ENCODE data around the gene PROKR1. TPM values are rescaled to one million over a fixed set of nuclear protein-coding genes. Genes with fewer than 3 reads are reported as not detected.

The PROKR1 gene
- total RNA-seq, 1 experiment from 2014 or later: not detected

- POLR2A ChIA-PET: no interaction called here
- no peak overlapping the region for H3K4me2 ChIP-seq (ENCODE audit: low read length)
- BruUV-seq (replicated peaks): no TSS peak
Measured at GRCh38 chr2:68653538-68653982, 10.2 kb downstream of the PROKR1 start.

DNA sequence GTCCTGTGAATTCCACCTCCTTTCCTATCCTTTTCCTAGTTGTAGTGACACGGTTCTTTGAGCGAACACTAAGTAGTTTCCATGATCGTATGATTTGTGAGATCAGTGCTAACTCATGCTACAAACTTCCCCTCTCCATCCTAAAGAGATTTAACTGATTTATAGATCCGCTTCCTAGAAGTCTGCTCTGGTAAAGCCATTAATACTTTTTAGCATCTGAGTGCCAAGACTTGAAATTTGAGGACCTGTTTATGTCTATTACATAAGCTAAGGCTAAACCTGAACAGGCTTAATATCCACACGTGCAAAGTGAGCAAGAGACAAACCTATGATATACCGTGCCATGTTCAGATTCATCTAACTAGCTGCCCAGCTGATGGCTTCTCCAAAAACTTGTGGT lies 14.9 kb downstream of the PROKR1 start:
- H4K20me1 ChIP-seq (ENCODE audit: insufficient read depth): no peaks in the 10 kb centered on the region
- intact Hi-C loops (cut with micrococcal nuclease): no loop called here
- no peaks in the 10 kb centered on the region for H3K9me2 ChIP-seq (ENCODE audit: insufficient read depth)
- no peaks in the 10 kb centered on the region for H3K4me1 ChIP-seq (ENCODE audit: control insufficient read depth in 1 of 2, insufficient read depth in 2 of 2, low read length in 2 of 2)
- ATAC-seq (no peak), DNase-seq (ENCODE audit: low read depth, low spot score) (no peak)
- no peak overlapping the region for H3K27ac ChIP-seq (ENCODE audit: low read depth, low read length)
- no peak overlapping the region for H3K4me2 ChIP-seq (ENCODE audit: low read length)
- no peaks in the 10 kb centered on the region for H3K9me3 ChIP-seq (ENCODE audit: control insufficient read depth in 1 of 2, insufficient read depth in 1 of 2, low read depth in 1 of 2, low read length in 2 of 2)
- H3K4me3 ChIP-seq (replicated peaks in 1 of 2; ENCODE audit: low read depth in 1 of 2, low read length in 2 of 2): no peak overlapping the region
- H3K79me2 ChIP-seq (ENCODE audit: insufficient read depth, low read length): no peaks in the 10 kb centered on the region
- H3K27me3 ChIP-seq (ENCODE audit: insufficient read depth, low read length): peaks cover 10% of the 10 kb centered on the region; the same call in 1 of the 2 replicates
- BruUV-seq (replicated peaks): no TSS peak
- ChIA-PET CTCF (interaction anchor here (2.3 kb wide), 1 partner anchor 170 kb away, joined by 5 read pairs; no protein-coding TSS in a partner anchor), POLR2A (no interaction called here), RAD21 (ENCODE audit: low non-redundant PET in 1 of 2, low total read pairs in 2 of 2, uncharacterized antibody in 2 of 2, unreplicated experiment in 2 of 2) (no interaction called here)
- H2AFZ ChIP-seq (ENCODE audit: low read depth, low read length, poor library complexity, severe bottlenecking): no peak overlapping the region
- H3K9ac ChIP-seq (ENCODE audit: low read length): no peak overlapping the region
- no peaks in the 10 kb centered on the region for H3K36me3 ChIP-seq (ENCODE audit: control insufficient read depth in 1 of 2, insufficient read depth in 2 of 2, low read length in 2 of 2)
- TF ChIP-seq, protein P1, sequence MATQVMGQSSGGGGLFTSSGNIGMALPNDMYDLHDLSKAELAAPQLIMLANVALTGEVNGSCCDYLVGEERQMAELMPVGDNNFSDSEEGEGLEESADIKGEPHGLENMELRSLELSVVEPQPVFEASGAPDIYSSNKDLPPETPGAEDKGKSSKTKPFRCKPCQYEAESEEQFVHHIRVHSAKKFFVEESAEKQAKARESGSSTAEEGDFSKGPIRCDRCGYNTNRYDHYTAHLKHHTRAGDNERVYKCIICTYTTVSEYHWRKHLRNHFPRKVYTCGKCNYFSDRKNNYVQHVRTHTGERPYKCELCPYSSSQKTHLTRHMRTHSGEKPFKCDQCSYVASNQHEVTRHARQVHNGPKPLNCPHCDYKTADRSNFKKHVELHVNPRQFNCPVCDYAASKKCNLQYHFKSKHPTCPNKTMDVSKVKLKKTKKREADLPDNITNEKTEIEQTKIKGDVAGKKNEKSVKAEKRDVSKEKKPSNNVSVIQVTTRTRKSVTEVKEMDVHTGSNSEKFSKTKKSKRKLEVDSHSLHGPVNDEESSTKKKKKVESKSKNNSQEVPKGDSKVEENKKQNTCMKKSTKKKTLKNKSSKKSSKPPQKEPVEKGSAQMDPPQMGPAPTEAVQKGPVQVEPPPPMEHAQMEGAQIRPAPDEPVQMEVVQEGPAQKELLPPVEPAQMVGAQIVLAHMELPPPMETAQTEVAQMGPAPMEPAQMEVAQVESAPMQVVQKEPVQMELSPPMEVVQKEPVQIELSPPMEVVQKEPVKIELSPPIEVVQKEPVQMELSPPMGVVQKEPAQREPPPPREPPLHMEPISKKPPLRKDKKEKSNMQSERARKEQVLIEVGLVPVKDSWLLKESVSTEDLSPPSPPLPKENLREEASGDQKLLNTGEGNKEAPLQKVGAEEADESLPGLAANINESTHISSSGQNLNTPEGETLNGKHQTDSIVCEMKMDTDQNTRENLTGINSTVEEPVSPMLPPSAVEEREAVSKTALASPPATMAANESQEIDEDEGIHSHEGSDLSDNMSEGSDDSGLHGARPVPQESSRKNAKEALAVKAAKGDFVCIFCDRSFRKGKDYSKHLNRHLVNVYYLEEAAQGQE (IDR thresholded peaks at IDR 0.05; ENCODE audit: low read depth): no peak
- TF ChIP-seq, protein P2, sequence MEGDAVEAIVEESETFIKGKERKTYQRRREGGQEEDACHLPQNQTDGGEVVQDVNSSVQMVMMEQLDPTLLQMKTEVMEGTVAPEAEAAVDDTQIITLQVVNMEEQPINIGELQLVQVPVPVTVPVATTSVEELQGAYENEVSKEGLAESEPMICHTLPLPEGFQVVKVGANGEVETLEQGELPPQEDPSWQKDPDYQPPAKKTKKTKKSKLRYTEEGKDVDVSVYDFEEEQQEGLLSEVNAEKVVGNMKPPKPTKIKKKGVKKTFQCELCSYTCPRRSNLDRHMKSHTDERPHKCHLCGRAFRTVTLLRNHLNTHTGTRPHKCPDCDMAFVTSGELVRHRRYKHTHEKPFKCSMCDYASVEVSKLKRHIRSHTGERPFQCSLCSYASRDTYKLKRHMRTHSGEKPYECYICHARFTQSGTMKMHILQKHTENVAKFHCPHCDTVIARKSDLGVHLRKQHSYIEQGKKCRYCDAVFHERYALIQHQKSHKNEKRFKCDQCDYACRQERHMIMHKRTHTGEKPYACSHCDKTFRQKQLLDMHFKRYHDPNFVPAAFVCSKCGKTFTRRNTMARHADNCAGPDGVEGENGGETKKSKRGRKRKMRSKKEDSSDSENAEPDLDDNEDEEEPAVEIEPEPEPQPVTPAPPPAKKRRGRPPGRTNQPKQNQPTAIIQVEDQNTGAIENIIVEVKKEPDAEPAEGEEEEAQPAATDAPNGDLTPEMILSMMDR (IDR thresholded peaks at IDR 0.05 in 2 of 3, conservative IDR thresholded peaks at IDR 0.05 in 1 of 3; ENCODE audit: borderline replicate concordance in 1 of 3, insufficient read depth in 1 of 3, low read depth in 2 of 3, low read length in 2 of 3): no peak
- TF ChIP-seq CEBPB (IDR thresholded peaks at IDR 0.05; ENCODE audit: low read depth) (no peak), POLR2AphosphoS5 (IDR thresholded peaks at IDR 0.05; ENCODE audit: low read depth, low read length) (no peak), ELF1 (IDR thresholded peaks at IDR 0.05; ENCODE audit: borderline replicate concordance, low read depth) (no peak), FOSL1 (IDR thresholded peaks at IDR 0.05; ENCODE audit: low read depth) (no peak), ATF3 (IDR thresholded peaks at IDR 0.05) (no peak), CBX3 (IDR thresholded peaks at IDR 0.05; ENCODE audit: low read depth) (no peak), EZH2 (IDR thresholded peaks at IDR 0.05) (no peak), TCF7L2 (IDR thresholded peaks at IDR 0.05; ENCODE audit: borderline replicate concordance, extremely low read depth, insufficient read depth, insufficient read length) (no peak), EZH2phosphoT487 (IDR thresholded peaks at IDR 0.05; ENCODE audit: borderline replicate concordance) (no peak)
- TF ChIP-seq, protein P3, sequence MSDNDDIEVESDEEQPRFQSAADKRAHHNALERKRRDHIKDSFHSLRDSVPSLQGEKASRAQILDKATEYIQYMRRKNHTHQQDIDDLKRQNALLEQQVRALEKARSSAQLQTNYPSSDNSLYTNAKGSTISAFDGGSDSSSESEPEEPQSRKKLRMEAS (IDR thresholded peaks at IDR 0.05): no peak

More at GRCh38 chr2:68653538-68653982, 10.2 kb downstream of the PROKR1 start:
- no peak overlapping the region for H3K27ac ChIP-seq (ENCODE audit: low read depth, low read length)
- no peaks in the 10 kb centered on the region for H4K20me1 ChIP-seq (ENCODE audit: insufficient read depth)
- H3K36me3 ChIP-seq (ENCODE audit: control insufficient read depth in 1 of 2, insufficient read depth in 2 of 2, low read length in 2 of 2): no peaks in the 10 kb centered on the region
- ATAC-seq (no peak), DNase-seq (ENCODE audit: low read depth, low spot score) (no peak)
- H3K27me3 ChIP-seq (ENCODE audit: insufficient read depth, low read length): peaks cover 17% of the 10 kb centered on the region; the same call in 1 of the 2 replicates
- TF ChIP-seq ELF1 (IDR thresholded peaks at IDR 0.05; ENCODE audit: borderline replicate concordance, low read depth) (no peak), YY1 (IDR thresholded peaks at IDR 0.05; ENCODE audit: extremely low read depth, insufficient replicate concordance, low read depth, low read length) (no peak), POLR2A (IDR thresholded peaks at IDR 0.05; ENCODE audit: borderline replicate concordance, extremely low read depth, insufficient read depth, insufficient read length) (no peak), TCF7L2 (IDR thresholded peaks at IDR 0.05; ENCODE audit: borderline replicate concordance, extremely low read depth, insufficient read depth, insufficient read length) (no peak), SP1 (IDR thresholded peaks at IDR 0.05; ENCODE audit: low read depth) (no peak)
- ChIA-PET RAD21 (ENCODE audit: low non-redundant PET in 1 of 2, low total read pairs in 2 of 2, uncharacterized antibody in 2 of 2, unreplicated experiment in 2 of 2) (no interaction called here), CTCF (no interaction called here)
- H3K79me2 ChIP-seq (ENCODE audit: insufficient read depth, low read length): no peaks in the 10 kb centered on the region
- no peaks in the 10 kb centered on the region for H3K9me2 ChIP-seq (ENCODE audit: insufficient read depth)
- intact Hi-C loops (cut with micrococcal nuclease): no loop called here
- no peak overlapping the region for H2AFZ ChIP-seq (ENCODE audit: low read depth, low read length, poor library complexity, severe bottlenecking)
- H3K4me3 ChIP-seq (replicated peaks in 1 of 2; ENCODE audit: low read depth in 1 of 2, low read length in 2 of 2): no peak overlapping the region
- no peaks in the 10 kb centered on the region for H3K9me3 ChIP-seq (ENCODE audit: control insufficient read depth in 1 of 2, insufficient read depth in 1 of 2, low read depth in 1 of 2, low read length in 2 of 2)
- no peak overlapping the region for H3K9ac ChIP-seq (ENCODE audit: low read length)
- no peaks in the 10 kb centered on the region for H3K4me1 ChIP-seq (ENCODE audit: control insufficient read depth in 1 of 2, insufficient read depth in 2 of 2, low read length in 2 of 2)

Data from HCT116 (cell line).